GM06990 (cell line): ENCODE data around the gene PTPRD.

Experiments used
- DNase-seq: peaks from one replicate; pipeline ENCODE4 v3.0.0-alpha.2; 2011; ENCODE audit not compliant: insufficient read length; ENCODE audit errors: extremely low read depth
- H3K27me3 ChIP-seq: replicated peaks from 2 replicates; pipeline ENCODE4 v1.6.0; 2011; ENCODE audit warnings: low read length; ENCODE audit not compliant: control insufficient read depth, insufficient read depth
- H3K36me3 ChIP-seq: 2 replicates; pipeline ENCODE4 v1.5.1; 2011; ENCODE audit warnings: low read length; ENCODE audit not compliant: control insufficient read depth, insufficient read depth
- H3K4me3 ChIP-seq: replicated peaks from 2 replicates; pipeline ENCODE4 v1.5.1; 2011; ENCODE audit warnings: low read depth, mild to moderate bottlenecking, control low read depth, low read length
- CTCF ChIP-seq: IDR thresholded peaks from 2 replicates; pipeline ENCODE4 v1.5.1; 2011; ENCODE audit warnings: low read length, control low read depth, mild to moderate bottlenecking, inconsistent platforms; ENCODE audit not compliant: insufficient read depth, poor library complexity, severe bottlenecking

The PTPRD gene

GRCh38 chr9:8468045-8468637, 2144.7 kb downstream of the PTPRD start:
- Histone ChIP-seq H3K36me3 (no peaks in the 10 kb centered on the region), H3K27me3 (no peaks in the 10 kb centered on the region), H3K4me3 (no peak overlapping the region)
- no peak for DNase-seq
- TF ChIP-seq CTCF: no peak

- DNase-seq: no peak
- Histone ChIP-seq H3K27me3 (no peaks in the 10 kb centered on the region), H3K36me3 (no peaks in the 10 kb centered on the region), H3K4me3 (no peak overlapping the region)
- TF ChIP-seq CTCF: no peak
Measured at GRCh38 chr9:8457816-8458215, 2155.0 kb downstream of the PTPRD start.

GRCh38 chr9:8457055-8457454, 2155.7 kb downstream of the PTPRD start:
- no peak for TF ChIP-seq CTCF
- H3K36me3 ChIP-seq: no peaks in the 10 kb centered on the region
- no peak overlapping the region for H3K4me3 ChIP-seq
- DNase-seq: no peak
- H3K27me3 ChIP-seq: no peaks in the 10 kb centered on the region

- no peak for TF ChIP-seq CTCF
- no peak for DNase-seq
Measured at GRCh38 chr9:8456344-8456743, 2156.5 kb downstream of the PTPRD start.

GRCh38 chr9:8450810-8451545, 2161.8 kb downstream of the PTPRD start:
- Histone ChIP-seq H3K36me3 (no peaks in the 10 kb centered on the region), H3K4me3 (no peak overlapping the region), H3K27me3 (no peaks in the 10 kb centered on the region)
- TF ChIP-seq CTCF: no peak
- DNase-seq: no peak

More at GRCh38 chr9:8456344-8456743, 2156.5 kb downstream of the PTPRD start:
- Histone ChIP-seq H3K36me3 (no peaks in the 10 kb centered on the region), H3K4me3 (no peak overlapping the region), H3K27me3 (no peaks in the 10 kb centered on the region)

- Histone ChIP-seq H3K4me3 (no peak overlapping the region), H3K27me3 (no peaks in the 10 kb centered on the region), H3K36me3 (no peaks in the 10 kb centered on the region)
- DNase-seq: no peak
- TF ChIP-seq CTCF: no peak
Measured at GRCh38 chr9:8448226-8448625, 2164.6 kb downstream of the PTPRD start.
